SHP77 treated with DMSO at 0.1 percent for 48 hours (cell line): ENCODE results near the gene TMCC3.
"Not testable (repeated sequence)": the region's sequence is repeated elsewhere in the genome, so short reads cannot be mapped to it uniquely, and the experiment has no call there.

ENCODE experiments used
- DNase-seq: peaks from one replicate; lab custom pipeline; 2025; lab: John Stamatoyannopoulos, UW

The TMCC3 gene

DNA sequence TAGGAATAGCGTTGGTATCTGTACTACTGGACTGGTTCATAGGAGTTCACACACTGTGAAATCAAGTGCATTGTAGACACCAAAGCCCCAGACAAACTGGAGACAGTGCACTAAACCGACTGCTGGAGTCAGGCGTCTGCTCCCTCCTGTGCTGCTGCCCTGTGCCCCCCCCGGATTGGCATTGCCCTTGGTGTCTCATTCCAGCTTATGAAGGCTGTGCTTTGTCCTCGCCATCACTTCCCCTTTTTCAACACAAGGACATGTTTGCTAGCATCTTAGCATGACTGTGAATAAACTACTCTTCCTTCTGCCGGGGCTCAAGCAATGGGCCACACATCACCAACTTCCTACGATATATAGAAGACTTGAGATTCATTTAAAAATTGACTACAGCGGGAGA lies 84.0 kb downstream of the TMCC3 start:
- no peak for DNase-seq

DNA sequence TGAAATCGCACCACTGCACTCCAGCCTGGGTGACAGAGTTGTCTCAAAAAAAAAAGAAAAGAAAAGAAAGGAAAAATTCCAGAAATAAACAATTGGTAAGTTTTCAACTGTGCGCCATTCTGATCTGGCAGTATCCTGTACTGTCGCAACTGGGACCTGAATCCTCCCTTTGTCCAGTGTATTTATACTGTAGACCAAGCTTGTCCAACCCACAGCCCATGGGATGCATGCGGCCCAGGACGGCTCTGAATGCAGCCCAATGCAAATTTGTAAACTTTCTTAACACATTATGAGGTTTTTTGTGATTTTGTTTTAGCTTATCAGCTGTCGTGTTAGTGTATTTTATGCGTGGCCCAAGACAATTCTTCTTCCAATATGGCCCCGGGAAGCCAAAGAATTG lies 84.7 kb downstream of the TMCC3 start:
- DNase-seq = no peak

DNA sequence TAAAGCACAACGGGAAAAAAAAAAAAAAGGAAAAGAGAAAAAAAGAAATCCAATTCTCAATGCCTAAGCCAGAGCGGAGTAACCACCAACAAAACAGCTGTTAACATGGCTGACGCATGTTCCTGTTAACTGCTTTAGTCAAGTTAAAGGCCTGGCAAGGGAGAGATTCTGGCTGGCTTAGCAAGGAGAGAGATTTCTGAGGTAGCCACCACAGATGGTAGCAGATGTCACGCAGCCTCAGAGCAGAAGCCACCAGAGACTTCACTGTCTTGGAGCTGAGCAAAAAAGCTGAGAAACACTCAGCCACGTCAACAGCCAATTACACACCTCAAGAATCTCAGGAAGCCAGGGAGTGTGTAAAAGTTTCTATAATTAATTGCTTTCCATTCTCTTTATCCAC lies 87.1 kb downstream of the TMCC3 start:
- DNase-seq = no peak

DNA sequence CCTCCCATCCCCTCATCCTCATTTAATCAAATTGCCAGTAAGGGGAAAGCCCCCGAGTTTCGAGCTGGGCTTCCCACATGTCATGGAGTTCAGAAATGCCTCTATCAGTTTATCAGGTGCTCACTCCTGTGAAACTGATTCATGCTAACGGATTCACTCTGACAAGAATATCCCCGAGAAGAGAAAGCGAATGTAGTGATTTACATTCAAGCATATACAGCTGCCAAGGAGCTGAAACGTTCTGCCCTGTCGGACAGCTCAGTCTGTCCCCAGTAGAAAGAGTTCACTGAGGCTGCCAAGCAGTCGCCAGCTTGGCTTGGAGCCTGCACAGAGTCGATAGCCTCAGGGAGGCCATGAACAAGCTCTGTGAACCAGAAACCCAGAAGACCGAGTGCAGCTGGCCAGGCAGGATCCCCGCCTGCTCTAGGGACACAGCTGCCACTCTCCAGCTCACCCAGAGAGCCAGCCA lies 88.4 kb downstream of the TMCC3 start:
- DNase-seq = peak; percentile 19

DNA sequence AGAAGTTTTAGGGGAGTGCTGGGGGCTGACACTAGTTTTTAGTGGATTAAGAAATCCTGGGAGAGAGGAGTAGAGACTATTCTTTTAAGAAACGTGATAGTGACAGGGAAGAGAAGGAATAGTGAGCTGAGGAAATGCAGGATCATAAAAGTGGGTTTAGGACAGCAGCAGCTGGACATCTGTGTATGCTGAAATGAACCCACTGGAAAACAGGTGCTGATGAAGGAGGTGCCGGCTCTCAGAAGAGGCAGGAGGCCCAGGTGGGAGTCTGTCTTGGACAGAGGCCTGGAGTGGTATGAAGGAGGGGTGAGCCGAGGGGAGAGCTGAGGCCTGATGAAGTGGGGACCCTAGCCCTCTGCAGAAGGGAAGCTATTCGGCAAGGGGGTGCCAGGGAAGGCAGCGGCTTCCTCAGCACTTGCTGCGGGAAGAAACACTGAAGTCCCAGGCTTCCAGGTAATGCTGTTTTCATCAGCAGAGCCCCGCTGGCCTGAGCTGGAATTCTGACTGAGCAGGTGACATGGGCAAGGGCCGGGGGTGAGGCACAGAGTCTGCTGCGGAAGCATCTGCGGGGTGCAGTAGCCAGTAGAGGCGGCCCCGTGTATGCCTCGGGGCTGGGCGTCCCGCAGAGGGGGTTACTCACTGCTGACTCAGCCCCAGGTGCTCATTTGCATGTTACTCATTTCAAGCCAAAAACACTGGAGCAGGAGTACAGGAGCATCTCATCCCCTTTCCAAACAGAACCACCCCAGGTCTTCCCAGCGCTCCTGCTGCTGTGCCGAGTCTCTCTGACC lies 89.7 kb downstream of the TMCC3 start:
- no peak for DNase-seq

DNA sequence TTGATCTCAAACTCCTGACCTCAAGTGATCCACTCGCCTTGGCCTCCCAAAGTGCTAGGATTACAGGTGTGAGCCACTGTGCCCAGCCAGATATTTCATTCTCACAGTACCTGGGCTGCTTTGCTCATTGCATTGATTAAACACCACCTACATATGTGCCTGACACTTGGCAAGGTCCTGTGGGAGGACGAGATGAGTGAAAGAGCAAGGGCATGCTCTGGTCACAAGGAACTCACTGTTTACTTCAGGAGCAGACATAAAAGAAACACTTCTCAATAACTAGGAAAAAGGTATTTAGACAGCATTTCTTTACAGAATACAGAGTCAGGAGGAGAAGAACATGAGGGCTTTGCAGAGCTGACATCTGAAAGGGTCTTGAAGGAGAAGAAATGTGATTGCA lies 91.7 kb downstream of the TMCC3 start:
- no peak for DNase-seq

DNA sequence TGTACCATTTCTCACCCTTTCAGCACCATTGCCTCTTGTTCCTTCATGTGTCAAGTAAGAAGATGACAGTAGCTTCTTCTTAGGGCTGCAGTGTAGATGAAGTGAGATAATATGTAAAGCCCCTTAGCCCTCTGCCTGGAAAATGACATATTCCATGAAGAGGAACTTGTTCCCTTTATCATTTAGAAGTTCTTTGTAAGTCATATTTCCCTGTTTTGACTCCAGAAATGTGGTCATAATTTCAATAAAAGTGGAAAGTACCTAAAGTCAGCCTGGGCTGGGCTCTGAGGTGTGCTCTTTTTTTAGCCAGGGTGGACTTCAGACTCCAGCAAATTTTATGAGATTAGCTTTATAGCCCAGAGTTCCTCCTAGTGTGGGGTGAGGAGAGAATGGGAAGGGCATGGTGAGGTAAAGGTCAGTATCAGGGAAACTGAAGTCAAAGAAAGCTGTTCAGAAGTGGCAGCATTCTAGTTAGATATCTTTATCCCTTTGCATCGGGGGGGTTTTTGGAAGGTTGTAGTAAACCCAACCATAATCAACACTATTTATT lies 92.5 kb downstream of the TMCC3 start:
- no peak for DNase-seq

DNA sequence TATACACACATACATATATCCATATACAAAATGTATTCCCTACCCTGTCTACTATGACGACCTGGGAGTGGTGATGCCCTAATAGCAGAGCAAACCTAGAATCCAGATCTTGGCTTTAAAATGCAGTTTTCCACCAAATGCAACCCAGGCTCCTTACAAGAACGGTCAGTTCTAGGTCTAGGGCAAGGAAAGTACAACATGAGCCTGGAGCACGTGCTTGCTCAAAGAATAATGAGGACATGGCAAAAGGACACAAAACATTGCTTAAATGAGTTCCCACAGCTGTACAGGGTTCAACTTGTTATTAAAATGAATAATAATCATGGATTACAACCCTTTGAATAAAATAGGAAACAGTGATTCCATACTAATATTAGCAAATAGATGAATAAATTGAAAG lies 94.7 kb downstream of the TMCC3 start:
- DNase-seq = no peak

DNA sequence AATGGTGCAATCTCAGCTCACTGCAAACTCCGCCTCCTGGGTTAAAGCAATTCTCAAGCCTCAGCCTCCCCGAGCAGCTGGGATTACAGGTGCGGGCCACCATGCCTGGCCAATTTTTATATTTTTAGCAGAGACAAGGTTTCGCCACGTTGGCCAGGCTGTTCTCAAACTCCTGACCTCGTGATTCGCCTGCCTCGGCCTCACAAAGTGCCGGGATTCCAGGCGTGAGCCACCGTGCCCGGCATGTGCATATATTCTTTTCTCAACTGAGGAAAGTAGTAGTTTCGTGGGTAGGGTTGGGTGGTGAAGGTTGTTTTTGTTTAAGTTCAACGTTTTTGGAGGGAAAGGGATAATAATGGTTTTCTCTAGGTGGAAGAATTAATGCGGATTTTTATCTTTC lies 96.5 kb downstream of the TMCC3 start:
- no peak for DNase-seq

DNA sequence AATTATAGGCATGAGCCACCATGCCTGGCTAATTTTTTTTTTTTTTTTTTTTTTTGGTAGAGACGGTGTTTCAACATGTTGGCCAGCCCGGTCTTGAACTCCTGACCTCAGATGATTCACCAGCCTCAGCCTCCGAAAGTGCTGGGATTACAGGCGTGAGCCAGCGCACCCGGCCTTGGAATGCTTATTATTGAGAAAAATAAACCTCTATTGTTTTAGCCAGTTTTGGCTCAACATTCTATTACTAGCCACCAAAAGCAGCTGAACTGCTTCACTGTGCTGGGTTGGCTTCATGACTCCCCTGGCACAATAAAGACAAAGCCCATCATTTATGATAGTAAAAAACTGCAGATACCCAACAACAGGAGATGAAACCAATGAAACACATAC lies 97.2 kb downstream of the TMCC3 start:
- DNase-seq = no peak

DNA sequence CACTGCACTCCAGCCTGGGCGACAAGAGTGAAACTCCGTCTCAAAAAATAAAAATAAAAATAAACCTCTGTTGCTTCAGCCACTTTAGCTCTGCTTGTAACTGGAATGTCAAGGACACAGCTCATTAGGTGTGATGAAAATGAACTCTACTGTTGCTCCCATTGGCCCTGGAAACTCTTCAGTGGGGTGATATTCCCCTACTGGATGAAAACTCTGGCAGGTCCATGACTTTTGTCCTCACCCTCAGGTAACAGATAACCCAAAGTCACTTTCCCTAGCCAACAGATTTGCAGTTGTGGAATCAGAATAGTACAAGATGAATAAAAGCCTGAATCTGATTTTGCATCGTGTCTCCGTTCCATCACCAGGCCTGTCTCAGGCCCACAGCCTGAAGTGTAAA lies 98.5 kb downstream of the TMCC3 start:
- DNase-seq = no peak

DNA sequence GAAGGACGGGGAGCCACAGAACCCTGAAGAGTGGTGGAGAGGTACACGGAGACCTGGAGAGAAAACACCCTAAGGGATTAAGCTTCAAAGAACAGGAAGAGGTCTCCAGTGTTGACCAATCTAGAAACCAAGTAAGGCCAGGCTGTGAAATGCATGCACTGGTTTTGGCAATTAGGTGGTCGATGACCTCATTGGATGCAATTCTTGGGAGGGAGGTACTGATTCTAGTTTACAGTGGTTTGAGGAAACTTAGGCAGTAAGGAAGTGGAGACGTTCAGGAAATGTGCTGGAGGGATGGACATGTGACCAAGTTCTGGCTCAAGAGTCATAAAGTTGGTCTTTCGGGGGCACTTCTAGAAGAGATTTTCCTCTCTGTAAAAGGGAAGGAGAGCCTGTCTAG lies 99.4 kb downstream of the TMCC3 start:
- no peak for DNase-seq

DNA sequence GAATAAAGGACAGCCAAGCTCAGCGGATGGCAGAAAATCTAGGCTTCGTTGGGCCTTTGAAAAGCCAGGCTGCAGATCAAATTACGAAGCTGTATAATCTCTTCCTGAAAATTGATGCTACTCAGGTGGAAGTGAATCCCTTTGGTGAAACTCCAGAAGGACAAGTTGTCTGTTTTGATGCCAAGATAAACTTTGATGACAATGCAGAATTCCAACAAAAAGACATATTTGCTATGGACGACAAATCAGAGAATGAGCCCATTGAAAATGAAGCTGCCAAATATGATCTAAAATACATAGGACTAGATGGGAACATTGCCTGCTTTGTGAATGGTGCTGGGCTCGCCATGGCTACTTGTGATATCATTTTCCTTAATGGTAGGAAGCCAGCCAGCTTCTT lies 101.5 kb downstream of the TMCC3 start:
- DNase-seq = not testable (repeated sequence)

DNA sequence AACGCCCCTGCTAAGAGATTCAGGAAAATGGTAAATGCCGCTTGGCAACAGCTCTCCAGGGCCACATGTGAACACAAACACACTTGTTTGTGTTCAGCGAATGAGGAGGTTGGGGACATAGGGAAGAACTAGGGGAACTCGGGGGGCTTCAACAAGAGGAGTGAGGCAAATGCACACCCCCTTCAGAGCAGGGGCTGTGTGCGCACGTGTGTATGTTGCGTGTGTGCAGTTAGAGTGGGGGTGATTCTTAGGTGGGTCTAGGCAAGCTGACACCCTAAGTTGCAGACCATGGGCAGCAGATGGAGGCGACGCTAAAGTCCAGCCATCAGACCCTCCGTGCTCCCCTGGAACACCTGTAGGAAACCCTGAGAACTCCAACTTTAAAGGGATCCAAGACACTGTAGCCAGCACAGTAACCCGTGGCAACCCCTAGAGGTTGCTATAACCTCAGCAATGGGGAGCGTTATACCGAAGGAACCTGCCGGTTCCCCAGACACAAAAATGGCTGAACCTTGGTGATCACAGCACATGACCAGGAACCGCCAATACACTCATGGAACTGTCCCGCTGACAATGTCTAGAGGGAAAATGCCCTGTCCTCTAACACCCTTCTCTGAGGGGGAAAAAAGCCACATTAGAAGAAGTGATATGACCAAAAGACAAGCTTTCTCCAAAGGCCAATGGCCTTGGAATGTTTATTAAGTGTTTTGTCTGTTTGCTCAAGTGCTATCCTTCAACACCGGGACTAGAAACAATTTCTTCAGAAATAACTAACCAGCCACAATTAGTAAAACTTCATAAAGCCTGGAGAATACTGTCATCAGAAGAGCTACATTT lies 104.2 kb downstream of the TMCC3 start:
- no peak for DNase-seq

DNA sequence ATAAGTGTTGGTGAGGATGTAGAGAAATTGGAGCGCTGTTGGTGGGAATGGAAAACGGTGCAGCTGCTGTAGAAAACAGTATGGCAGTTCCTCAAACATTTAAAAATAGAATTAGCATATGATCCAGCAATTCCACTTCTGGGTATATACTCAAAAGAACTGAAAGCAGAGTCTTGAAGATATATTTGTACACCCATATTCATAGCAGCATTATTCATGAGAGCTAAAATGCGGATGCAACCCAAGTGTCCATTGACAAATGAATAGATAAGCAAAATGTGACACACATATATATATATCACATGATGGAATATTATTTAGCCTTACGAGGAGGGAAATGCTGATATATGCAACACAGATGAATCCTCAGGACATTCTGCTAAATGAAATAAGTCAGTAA lies 106.0 kb downstream of the TMCC3 start:
- no peak for DNase-seq

DNA sequence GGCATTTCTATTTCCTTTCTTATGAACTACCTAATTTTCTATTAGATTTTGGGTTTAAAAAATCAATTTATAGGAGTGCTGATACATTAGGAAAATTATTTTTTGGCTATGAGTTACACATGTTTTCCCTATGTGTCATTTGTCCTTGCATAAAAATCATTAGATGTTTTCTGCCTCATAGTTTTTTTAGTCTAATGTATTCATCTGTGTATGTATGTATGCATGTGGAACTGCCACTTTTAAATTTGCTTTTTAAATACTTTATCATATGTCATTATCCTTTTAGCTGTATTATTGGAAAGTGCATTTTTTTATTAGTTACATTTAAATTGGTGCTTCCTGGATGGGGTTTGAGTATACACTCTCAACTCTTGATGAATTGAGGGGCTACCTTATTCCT lies 112.0 kb downstream of the TMCC3 start:
- DNase-seq = no peak

DNA sequence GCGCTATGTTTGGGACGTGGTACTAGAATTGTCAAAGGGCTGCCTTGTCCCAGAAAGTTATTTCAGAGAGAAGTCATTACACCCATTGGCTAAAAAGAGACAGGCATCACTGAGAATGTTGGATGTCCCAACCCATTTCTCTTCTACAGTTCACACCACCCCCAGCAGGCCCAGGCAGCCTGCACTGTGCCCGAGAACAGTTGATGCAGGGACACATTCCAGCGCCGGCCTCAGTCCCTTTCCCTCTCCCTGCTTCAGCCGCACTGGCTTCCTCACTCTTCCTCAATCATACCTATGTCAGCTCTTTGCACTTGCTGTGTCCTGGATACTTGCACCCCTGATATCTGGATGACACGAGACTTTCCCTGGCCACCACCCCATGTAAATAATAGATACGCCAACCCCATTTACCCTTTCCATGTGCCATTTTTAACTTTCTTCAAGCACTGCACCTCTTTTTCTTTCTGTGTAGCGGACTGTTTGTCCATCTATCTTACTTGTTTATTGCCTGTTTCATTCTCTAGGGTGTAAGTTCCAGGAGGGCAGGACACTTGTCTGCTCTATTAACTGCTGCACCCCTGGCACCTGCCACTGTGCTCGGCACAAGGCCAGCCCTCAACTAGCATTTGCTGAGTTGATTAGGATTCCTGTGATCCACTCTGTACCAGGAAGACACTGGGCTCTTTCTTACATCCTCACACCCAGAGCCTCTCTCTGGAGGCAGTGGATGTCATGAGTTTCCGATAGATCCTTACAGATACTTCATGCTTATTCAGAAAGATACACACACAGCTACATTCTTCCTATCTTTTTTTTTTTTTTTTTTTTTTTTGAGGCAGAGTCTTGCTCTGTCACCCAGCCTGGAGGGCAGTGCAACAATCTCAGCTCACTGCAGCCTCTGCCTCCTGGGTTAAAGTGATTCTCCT lies 114.1 kb downstream of the TMCC3 start:
- DNase-seq = no peak

DNA sequence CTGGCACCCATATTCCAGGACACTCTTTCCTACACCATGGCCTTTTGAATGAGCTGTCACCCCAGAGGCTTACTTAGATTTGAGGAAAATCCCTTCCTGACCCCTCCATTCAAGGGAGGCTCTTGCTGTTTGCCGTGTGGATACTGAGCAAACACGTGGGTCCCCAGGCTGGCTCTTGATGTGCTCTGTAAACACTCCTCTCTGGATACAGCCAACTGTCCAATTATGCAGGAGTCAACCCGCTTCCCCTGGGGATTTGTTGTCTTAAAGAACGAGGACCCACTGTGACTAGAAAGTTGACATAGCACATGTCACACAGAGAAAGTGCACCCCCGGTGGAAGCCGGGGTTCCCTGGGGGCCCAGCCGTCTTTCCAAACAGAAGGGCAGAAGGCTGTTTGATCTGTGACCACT lies 114.8 kb downstream of the TMCC3 start:
- peak; percentile 71 for DNase-seq

DNA sequence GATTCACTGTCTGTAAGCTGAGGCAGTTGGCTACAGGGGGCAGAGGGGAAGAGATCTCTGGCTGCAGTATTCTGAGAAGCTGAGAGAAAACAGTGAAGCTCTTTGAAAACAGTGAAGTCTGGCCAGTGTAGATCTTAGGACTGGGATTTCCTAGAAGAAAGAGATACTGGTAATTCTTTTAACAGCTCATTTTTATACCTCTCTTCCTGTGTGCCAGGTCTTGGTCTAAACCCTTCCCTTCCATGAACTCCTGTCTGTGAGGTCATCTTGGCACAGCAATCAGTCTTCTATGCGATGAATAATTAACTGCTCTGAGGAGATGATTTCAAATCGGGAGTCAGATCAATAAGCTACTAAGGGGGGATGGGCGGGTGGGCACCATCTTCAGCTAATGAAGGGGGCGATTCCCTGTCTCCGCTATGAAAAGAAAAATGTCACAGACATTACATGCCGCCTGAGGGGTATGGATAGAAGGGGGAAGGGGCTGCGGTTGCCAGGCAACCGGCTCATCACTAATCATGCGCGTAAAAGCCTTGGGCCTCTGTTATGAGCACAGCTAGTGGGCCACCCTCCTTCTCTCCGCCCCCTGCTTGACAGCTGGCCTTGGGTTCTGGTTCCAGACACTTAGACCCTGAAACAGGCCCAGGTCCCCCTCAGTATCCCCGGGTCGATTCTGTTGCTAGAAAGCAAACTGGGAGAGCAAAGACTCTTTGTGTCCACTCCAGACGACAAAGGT lies 115.4 kb downstream of the TMCC3 start:
- no peak for DNase-seq

DNA sequence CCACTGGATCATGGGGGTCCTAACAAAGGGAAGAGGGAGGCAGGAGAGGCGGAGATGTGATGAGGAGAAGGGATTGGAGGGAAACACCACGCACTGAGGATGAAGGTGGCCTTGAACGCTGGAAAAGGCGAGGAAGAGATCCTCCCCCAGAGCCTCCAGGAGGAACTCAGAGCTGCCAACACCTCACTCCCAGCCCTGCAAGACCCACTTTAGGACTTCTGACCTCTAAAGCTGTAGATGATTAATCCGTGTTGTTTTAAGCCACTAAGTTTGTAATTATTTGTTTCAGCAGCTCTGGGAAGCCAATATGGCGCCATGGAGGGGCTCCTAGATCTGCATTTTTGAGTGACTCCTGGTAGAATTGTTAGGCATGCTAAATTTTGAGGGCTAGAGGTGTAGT lies 116.1 kb downstream of the TMCC3 start:
- DNase-seq = no peak
